H1 (cell line): ENCODE data around the gene ATXN2. TPM values are rescaled to one million over a fixed set of nuclear protein-coding genes. Genes with fewer than 3 reads are reported as not detected.

Experiments used
- CREB1 ChIP-seq: IDR thresholded peaks from 2 replicates; pipeline ENCODE4 v1.6.1; 2012; ENCODE audit warnings: inconsistent platforms
- polyA plus RNA-seq, 7 experiments: library from polyadenylated mRNA; depleted of rRNA in 3 of 7; stranded (reverse) in 5 of 7; unstranded in 2 of 7; fragments of >200 nt in 5 of 7; fragments of 200-250 nt in 2 of 7; gene quantifications; 1 replicate in 5 of 7; 2 replicates in 1 of 7; 4 replicates in 1 of 7; pipeline versions ENCODE4 v1.2.1 to v1.2.3, GENCODE V29; 2011 to 2013; ENCODE audit warnings: missing spikeins in 2 of 7, mixed read lengths in 2 of 7
- total RNA-seq: library from RNA; stranded (reverse); fragmentation: NEBNext Ultra II Directional; extraction: Animal tissue kit (Norgen Biotek cat#: 25700); gene quantifications from 2 replicates; pipeline ENCODE4 v1.2.1, GENCODE V29; 2021
- TF ChIP-seq, protein P1 (sequence below): IDR thresholded peaks from 2 replicates; pipeline ENCODE4 v1.6.1; 2012; ENCODE audit warnings: inconsistent platforms

ATXN2 gene
- total and polyA plus RNA-seq, 2 of the 8 experiments (the other 6 are each of a cell fraction or from before 2014, with no cell fraction given), result 46.6 to 80.7 TPM

DNA sequence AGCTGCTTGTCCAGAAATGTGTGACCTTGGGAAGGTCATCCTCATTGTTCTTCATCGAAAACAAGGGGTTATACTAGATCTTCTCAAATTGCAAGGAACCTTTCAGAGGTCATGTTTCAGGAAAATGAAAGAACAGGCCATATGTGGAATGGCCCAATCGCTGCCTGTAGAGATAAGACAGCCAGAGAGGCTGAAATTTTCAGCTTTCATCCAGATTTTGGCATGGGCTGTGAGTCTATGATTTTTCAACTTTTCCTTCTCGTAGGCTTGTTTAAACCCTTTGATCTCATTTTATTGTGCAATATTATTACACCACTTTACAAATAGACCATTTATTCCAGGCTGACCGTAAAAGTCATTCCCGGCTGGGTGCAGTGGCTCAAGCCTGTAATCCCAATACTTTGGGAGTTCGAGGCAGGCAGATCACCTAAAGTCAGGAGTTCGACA, 17.1 kb upstream of the ATXN2 start (continued):
- TF ChIP-seq, protein P1, sequence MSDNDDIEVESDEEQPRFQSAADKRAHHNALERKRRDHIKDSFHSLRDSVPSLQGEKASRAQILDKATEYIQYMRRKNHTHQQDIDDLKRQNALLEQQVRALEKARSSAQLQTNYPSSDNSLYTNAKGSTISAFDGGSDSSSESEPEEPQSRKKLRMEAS, result no peak
- TF ChIP-seq CREB1, result no peak
